ENCODE data around the gene HNF4A.

Gene HNF4A

GRCh38 chr20:44406572-44407137 lies 51.2 kb downstream of the HNF4A start:
- DNase-seq: no peak

- no peak for DNase-seq
Measured at GRCh38 chr20:44407402-44408184, 52.1 kb downstream of the HNF4A start.

- DNase-seq: no peak
Measured at GRCh38 chr20:44409132-44409600, 53.7 kb downstream of the HNF4A start.

GRCh38 chr20:44410583-44411019 lies 55.1 kb downstream of the HNF4A start:
- DNase-seq: no peak

- DNase-seq: no peak
Measured at GRCh38 chr20:44411020-44411756, 55.7 kb downstream of the HNF4A start.

- no peak for DNase-seq
Measured at GRCh38 chr20:44411757-44412401, 56.4 kb downstream of the HNF4A start.

GRCh38 chr20:44412402-44413144 lies 57.1 kb downstream of the HNF4A start:
- no peak for DNase-seq

- DNase-seq: no peak
Measured at GRCh38 chr20:44413575-44414345, 58.3 kb downstream of the HNF4A start.

- no peak for DNase-seq
Measured at GRCh38 chr20:44414346-44414714, 58.8 kb downstream of the HNF4A start.

- no peak for DNase-seq
Measured at GRCh38 chr20:44414808-44415207, 59.3 kb downstream of the HNF4A start.

GRCh38 chr20:44415833-44416715 lies 60.6 kb downstream of the HNF4A start:
- no peak for DNase-seq

- no peak for DNase-seq
Measured at GRCh38 chr20:44418069-44418905, 62.8 kb downstream of the HNF4A start.

- DNase-seq: no peak
Measured at GRCh38 chr20:44419131-44419844, 63.8 kb downstream of the HNF4A start.

GRCh38 chr20:44420497-44420896 lies 65.0 kb downstream of the HNF4A start:
- DNase-seq: no peak

- DNase-seq: no peak
Measured at GRCh38 chr20:44422083-44422482, 66.6 kb downstream of the HNF4A start.

- no peak for DNase-seq
Measured at GRCh38 chr20:44423480-44423879, 68.0 kb downstream of the HNF4A start.

- no peak for DNase-seq
Measured at GRCh38 chr20:44424039-44424495, 68.6 kb downstream of the HNF4A start.

- DNase-seq: no peak
Measured at GRCh38 chr20:44425923-44426322, 70.4 kb downstream of the HNF4A start.

Measured in NCI-H510A (cell line).